ENCODE data around the gene SPATC1L.
"Not testable (repeated sequence)": the region's sequence is repeated elsewhere in the genome, so short reads cannot be mapped to it uniquely, and the experiment has no call there.

The SPATC1L gene

DNA sequence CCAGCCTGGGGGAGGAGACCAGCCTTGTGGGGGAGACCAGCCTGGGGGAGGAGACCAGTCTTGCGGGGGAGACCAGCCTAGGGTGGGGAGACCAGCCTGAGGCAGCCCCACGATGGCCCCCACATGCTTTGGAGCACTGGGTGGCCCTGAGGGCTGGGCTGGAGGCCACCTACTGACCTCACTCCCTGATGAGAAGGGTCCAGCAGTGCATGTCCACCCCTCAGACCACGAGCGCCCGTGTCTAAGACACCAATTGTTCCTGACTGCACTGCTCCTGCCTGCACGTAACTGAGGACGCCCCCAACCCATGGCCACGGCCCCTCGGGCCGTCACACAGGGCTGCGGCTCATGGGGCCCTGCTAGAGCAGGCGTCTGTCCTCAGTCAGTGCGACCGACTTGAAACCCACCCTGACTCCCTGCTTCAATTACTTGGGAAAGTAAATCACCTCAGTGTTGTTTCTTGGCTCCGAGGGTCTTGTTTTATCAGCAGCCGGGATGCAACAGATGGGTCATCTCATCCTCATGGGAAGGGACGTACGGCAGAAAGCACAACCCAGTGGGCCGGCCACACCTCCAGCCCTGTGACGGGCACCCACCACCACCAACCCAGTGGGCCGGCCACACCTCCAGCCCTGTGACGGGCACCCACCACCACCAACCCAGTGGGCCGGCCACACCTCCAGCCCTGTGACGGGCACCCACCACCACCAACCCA is at the start of gene SPATC1L:
SPATC1L (minus strand) TSS at position 550 of the 715 bp plus-strand sequence. CDS start 1,643 bp downstream, outside the sequence.
- DNase-seq (ENCODE audit: low read depth in 1 of 2, low spot score in 1 of 2), result peak; percentile 67 to 83
- in situ Hi-C loops (cut with HindIII; ENCODE audit: low pct_unique_long_range_greater_than_20kb, low sequenced_read_pairs), result no loop called here
- no peak for TF ChIP-seq JUND (IDR thresholded peaks at IDR 0.05; ENCODE audit: low read depth)

DNA sequence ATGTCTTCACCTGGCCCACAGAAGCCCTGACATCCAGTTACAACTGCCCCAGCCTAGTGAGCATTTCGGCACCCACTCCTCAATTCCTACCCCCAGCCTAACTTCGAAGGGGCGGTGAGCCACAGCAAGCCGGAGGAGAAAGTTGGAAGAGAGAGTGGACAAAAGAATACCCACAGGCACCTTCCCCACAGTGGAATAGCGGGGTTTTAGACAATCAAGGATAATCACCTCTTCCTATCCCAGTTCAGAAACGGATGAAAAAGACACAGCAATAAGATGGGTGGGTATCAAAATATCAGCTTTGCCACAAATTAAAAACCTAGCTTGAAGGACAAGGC is 45.6 kb upstream of the SPATC1L start:
- in situ Hi-C loops (cut with HindIII; ENCODE audit: low pct_unique_long_range_greater_than_20kb, low sequenced_read_pairs), result no loop called here
- no peak for TF ChIP-seq JUND (IDR thresholded peaks at IDR 0.05; ENCODE audit: low read depth)
- DNase-seq (ENCODE audit: low read depth in 1 of 2, low spot score in 1 of 2), result no peak

DNA sequence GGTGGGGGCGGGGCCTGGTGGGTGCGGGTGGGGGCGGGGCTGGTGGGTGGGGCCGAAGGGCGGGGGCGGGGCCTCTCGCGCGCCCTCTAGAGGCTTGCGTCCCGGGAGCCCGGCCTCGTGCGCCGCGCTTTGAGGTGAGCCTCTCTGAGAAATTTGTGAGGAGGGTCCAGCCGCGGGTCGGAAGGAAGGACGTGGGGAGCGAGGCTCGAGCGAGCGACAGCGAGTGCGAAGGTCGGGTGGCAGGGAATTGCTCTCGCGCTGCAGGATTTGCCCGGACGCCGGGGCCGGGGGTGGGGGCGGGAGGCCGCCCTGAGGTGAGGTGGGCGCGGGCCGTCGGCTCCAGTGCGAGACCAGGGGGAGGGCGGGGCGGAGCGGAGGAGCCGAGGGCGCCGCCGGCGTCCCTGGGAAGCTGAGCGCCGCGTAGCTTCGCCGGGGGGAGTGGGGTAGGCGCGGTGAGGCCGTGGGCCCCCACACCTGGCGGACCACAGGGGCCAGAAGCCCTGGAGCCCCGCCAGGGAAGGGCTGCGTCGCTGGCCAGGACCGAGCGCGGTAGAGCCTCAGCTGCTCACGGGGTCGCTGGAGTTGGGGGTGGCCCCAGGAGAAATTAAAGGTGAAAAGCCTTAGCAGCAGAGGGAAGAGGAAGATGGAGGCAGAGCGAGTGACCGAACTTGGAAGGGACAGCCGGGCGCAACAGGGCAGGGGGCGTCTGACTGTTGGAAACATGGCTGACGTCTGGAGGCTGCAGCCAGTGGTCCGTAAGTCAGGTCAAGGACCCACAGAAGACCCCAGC is 45.1 kb upstream of the SPATC1L start:
- no peak for TF ChIP-seq JUND (IDR thresholded peaks at IDR 0.05; ENCODE audit: low read depth)
- peak in 1 of 2 experiments; percentile 26 for DNase-seq (ENCODE audit: low read depth in 1 of 2, low spot score in 1 of 2)
- in situ Hi-C loops (cut with HindIII; ENCODE audit: low pct_unique_long_range_greater_than_20kb, low sequenced_read_pairs), result no loop called here

DNA sequence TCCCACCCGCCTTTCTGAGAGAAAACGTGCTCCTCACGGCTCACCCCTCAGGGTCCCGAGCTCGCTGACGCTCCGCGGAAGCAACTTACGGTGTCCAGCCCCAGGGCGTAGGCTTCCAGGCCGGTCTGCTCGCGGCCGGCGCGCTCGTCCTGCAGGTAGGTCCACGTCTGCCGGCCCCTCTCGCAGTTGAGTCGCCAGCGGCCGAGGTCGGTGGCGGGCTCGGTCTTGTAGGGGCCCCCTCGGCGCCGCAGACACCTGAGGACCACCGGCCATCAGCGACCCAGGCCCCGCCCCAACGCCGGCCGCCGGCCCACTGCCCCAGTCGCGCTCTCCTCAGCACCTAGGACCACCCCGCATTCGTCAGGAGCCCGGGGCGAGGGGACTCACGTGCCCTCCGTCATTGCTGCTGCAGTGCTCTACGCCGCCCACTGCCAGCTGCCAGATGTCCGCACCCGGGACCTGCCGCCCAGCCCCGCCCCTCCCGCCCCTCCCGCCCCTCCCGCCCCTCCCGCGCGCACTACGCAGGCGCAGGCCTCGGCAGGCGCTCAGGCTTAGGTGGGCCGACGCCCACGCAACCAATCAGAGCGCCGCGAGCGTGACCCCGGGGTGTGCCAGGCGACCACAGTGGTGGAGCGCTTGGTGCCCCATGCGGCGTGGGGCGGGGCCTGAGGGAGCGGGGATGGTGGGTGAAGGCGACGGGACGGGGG is 44.2 kb upstream of the SPATC1L start, which contains the start of gene LSS:
LSS (minus strand) TSS at position 430 of the 707 bp plus-strand sequence; CDS start at position 401, 29 bp downstream.
- TF ChIP-seq JUND (IDR thresholded peaks at IDR 0.05; ENCODE audit: low read depth), result no peak
- in situ Hi-C loops (cut with HindIII; ENCODE audit: low pct_unique_long_range_greater_than_20kb, low sequenced_read_pairs), result no loop called here
- DNase-seq (ENCODE audit: low read depth in 1 of 2, low spot score in 1 of 2), result peak; percentile 99

DNA sequence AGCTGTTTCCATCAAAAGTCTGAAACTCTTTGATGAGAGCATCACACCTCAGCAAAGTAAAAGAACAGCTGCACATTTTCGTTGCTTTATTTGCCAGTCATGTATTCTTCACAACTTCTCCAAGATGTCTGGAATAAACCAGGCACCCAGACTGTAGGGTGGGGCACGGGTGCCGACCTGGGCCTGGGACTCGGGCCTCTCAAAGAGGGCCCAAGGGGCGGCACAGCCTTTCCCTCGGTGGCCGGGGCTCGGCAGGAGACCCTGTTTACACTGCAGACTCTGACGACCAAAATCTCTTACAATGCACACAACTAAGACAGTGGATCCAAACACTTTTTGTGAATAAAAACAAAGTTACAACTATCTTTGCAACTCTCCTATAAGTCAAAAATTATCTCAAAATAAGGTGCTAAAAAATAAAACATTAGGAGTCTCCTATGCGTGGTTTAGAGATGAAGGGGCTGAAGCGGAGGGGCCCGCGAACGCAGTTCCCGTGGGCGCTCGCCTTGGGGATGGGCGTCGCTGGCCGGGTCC is 43.6 kb upstream of the SPATC1L start:
- no peak for TF ChIP-seq JUND (IDR thresholded peaks at IDR 0.05; ENCODE audit: low read depth)
- DNase-seq (ENCODE audit: low read depth in 1 of 2, low spot score in 1 of 2), result no peak
- in situ Hi-C loops (cut with HindIII; ENCODE audit: low pct_unique_long_range_greater_than_20kb, low sequenced_read_pairs), result no loop called here

DNA sequence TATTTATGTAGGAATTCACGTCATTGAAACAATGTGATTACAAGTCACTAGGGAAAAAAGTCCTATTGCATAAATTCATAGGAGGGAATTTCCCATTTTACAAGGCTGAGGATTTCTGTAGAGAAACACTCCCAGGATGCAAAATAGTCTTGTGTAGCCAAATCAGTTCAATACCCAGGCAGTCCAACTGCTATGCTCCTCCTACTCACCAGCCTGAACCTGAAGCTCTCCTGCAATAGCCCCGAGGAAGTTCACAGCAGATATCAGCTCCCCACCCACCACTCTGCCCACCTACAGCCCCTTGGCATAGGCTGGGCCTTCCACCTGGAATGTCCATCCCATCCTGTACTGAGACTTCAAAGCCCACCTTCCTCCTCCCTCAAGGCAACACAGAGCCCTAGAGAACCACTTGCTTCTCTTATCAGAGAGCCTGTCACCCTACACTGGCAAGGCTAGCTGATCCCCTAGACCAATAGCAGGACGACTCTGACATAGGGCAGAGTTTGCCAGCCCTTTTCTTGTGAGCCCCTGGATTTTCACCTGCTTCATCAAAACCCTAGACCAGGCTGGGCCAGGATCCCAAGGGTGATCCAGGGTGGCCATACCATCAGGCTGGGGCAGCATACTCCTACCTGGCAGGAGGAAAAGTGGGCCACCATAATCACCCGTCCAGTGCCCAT is 42.8 kb upstream of the SPATC1L start:
- in situ Hi-C loops (cut with HindIII; ENCODE audit: low pct_unique_long_range_greater_than_20kb, low sequenced_read_pairs), result no loop called here
- DNase-seq (ENCODE audit: low read depth in 1 of 2, low spot score in 1 of 2), result no peak
- no peak for TF ChIP-seq JUND (IDR thresholded peaks at IDR 0.05; ENCODE audit: low read depth)

DNA sequence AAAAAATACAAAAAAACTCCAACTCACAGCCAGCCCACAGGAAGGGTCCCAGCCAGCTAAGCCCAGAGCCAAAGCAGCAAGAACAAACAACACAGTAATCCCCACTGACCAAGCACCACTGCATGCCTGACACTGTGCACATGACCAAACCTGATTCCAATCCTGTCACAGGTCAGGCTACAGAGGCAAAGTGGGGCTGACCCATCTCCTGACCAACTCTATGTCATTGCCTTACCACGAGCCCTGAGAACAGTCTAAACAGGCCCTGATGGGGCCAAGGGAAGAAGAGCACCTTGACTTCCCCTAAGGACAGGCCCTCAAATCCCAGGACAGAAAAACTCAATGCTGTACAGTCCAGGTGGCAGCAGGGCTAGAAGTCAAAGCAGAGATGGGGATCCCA is 41.9 kb upstream of the SPATC1L start:
- in situ Hi-C loops (cut with HindIII; ENCODE audit: low pct_unique_long_range_greater_than_20kb, low sequenced_read_pairs), result no loop called here
- TF ChIP-seq JUND (IDR thresholded peaks at IDR 0.05; ENCODE audit: low read depth), result no peak
- DNase-seq (ENCODE audit: low read depth in 1 of 2, low spot score in 1 of 2), result peak in 1 of 2 experiments; percentile 13

DNA sequence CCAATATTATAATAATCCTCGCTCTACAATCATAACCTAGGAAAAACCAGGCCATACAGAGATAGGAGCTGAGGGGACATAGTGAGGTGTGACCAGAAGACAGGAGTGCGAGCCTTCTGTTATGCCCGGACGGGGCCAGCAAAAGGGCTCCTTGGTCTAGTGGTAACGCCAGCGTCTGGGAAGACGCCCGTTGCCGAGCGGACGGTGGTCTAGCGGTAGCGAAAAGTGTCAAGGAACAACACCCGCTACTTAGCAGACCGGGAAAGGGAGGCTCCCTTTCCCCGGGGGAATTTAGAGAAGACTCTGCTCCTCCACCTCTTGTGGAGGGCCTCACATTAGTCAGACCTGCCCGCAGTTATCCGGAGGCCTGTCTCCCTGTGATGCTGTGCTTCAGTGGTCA is 39.4 kb upstream of the SPATC1L start:
- DNase-seq (ENCODE audit: low read depth in 1 of 2, low spot score in 1 of 2); in situ Hi-C loops (cut with HindIII; ENCODE audit: low pct_unique_long_range_greater_than_20kb, low sequenced_read_pairs): not testable (repeated sequence)

DNA sequence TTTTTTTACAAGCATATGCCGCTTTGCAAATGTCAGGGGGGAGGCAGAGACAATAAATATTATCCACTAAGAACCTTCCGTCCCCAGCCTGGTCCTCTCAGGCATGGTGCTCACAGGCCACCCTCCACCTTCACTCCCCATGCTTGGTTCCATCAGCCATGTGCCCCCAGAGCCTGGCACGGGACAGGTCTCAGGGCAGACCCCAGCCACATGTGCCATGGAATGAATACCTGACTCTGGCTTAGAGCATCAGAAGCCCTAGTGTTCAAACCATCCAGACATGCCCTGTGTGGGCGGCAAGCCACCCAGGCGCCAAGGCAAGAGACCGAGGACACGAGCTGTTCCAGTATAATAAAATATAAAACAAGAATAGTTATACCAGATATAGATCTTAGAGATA is 39.0 kb upstream of the SPATC1L start:
- in situ Hi-C loops (cut with HindIII; ENCODE audit: low pct_unique_long_range_greater_than_20kb, low sequenced_read_pairs), result no loop called here
- DNase-seq (ENCODE audit: low read depth in 1 of 2, low spot score in 1 of 2), result no peak
- no peak for TF ChIP-seq JUND (IDR thresholded peaks at IDR 0.05; ENCODE audit: low read depth)

DNA sequence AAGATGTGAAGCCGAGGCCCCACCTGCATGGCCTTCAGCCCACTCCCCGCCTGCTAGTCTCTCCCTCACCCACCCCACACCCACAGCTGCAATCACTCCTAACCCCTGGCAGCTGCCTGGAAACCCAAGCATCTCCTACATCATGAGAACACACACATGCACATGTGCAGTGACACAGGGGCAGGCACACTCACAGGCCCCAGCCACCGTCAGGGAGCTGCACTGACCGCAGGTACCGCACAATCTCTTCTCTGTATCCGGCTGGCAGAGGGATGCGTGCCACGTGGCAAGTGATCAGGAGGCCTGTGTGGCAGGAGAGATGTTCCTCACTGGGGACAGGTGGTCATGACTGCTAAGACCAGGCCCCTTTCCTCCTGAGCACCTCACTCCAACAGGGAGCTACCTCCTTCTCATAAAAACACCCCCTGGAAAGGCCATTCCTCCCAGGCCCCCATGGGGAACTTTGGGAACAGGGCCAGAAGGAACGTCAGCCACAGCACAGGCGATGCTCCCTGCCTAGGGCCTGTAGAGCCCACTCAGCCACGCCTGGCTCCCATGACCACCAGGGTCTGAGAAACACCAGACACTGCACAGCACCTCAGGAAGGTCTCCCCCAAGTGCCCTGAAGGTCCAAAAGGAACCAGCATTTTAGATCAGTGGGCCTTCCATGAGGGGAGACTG is 38.3 kb upstream of the SPATC1L start:
- no peak for DNase-seq (ENCODE audit: low read depth in 1 of 2, low spot score in 1 of 2)
- in situ Hi-C loops (cut with HindIII; ENCODE audit: low pct_unique_long_range_greater_than_20kb, low sequenced_read_pairs), result no loop called here
- no peak for TF ChIP-seq JUND (IDR thresholded peaks at IDR 0.05; ENCODE audit: low read depth)

DNA sequence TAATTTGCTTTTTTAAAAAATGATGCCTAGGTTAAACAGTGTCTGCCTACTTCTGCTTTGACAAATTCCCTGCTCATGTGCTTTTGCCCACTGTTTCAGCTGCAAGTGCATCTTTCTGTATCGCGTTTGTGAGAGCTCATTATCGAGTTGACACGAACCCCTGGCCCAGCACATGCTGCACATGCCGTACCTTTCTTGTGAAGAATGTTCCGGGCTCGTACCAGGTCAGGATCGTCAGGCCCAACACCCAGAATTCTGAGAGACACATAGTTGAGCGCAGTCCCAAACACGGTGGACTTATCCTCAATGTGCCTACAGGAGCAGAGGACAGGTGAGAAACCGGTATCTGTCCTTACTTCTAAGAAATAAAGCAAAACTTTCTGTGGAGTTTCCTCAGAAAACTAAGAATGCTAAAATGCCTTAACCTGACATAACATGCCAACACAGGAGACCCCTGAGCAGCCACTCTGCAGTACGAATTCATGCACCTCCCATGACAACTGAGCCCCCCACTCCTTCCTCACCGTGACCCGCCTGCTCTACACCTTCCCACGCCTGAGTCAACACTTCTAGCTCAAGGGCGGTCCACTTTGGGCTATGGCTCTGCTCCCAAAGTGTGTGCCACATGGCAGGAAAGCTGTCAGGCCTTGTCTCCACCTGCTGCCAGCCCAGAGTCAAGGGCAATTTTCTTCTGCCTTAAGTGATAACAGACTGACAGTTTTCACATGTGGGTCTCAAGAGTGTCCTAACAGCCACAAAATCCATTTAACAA is 37.6 kb upstream of the SPATC1L start:
- no peak for TF ChIP-seq JUND (IDR thresholded peaks at IDR 0.05; ENCODE audit: low read depth)
- in situ Hi-C loops (cut with HindIII; ENCODE audit: low pct_unique_long_range_greater_than_20kb, low sequenced_read_pairs), result no loop called here
- no peak for DNase-seq (ENCODE audit: low read depth in 1 of 2, low spot score in 1 of 2)
